AG10803 (cell line): ENCODE measurements around the gene SIX2.
"Not testable (repeated sequence)": the region's sequence is repeated elsewhere in the genome, so short reads cannot be mapped to it uniquely, and the experiment has no call there.

Experiments
- DNase-seq: peaks from one replicate; pipeline ENCODE4 v3.0.0; 2010; ENCODE audit warnings: low read depth
- H3K4me3 ChIP-seq: 2 replicates; pipeline ENCODE4 v1.5.1; 2011; ENCODE audit warnings: mild to moderate bottlenecking, low read length, control low read depth
- TF ChIP-seq, protein P1 (sequence below): conservative IDR thresholded peaks from 2 replicates; pipeline ENCODE4 v1.5.1; 2011; ENCODE audit warnings: mild to moderate bottlenecking, low read length, control low read depth, inconsistent platforms

The SIX2 gene

GRCh38 chr2:45046786-45047185, 37.5 kb upstream of the SIX2 start:
- no peak overlapping the region for H3K4me3 ChIP-seq

GRCh38 chr2:45045706-45046105, 36.5 kb upstream of the SIX2 start:
- DNase-seq, result no peak
- TF ChIP-seq, protein P1, sequence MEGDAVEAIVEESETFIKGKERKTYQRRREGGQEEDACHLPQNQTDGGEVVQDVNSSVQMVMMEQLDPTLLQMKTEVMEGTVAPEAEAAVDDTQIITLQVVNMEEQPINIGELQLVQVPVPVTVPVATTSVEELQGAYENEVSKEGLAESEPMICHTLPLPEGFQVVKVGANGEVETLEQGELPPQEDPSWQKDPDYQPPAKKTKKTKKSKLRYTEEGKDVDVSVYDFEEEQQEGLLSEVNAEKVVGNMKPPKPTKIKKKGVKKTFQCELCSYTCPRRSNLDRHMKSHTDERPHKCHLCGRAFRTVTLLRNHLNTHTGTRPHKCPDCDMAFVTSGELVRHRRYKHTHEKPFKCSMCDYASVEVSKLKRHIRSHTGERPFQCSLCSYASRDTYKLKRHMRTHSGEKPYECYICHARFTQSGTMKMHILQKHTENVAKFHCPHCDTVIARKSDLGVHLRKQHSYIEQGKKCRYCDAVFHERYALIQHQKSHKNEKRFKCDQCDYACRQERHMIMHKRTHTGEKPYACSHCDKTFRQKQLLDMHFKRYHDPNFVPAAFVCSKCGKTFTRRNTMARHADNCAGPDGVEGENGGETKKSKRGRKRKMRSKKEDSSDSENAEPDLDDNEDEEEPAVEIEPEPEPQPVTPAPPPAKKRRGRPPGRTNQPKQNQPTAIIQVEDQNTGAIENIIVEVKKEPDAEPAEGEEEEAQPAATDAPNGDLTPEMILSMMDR, result no peak

More at GRCh38 chr2:45046786-45047185, 37.5 kb upstream of the SIX2 start:
- TF ChIP-seq, protein P1, result no peak
- peak; percentile 44 for DNase-seq

GRCh38 chr2:45044916-45045315, 35.7 kb upstream of the SIX2 start:
- DNase-seq, result no peak
- TF ChIP-seq, protein P1, result no peak
- no peak overlapping the region for H3K4me3 ChIP-seq

More at GRCh38 chr2:45045706-45046105, 36.5 kb upstream of the SIX2 start:
- no peak overlapping the region for H3K4me3 ChIP-seq

DNA sequence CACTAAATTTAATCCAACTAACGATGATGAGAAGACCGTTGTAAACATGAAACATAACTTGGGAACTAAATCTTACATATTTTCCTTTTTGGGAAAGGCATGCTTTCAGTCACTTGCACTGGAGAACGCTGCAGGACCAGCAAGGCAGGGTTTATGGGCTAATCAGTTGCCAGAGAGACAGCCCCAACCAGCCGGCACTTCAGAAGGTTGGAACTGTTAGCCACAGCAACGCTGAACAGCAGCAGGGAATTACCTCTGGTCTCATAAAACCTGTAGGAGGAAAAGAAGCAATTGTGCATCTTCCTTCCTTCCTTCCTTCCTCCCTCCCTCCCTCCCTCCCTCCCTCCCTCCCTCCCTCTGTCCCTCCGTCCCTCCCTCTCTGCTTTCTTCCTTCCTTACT, 33.9 kb upstream of the SIX2 start:
- no peak for DNase-seq
- no peak overlapping the region for H3K4me3 ChIP-seq
- TF ChIP-seq, protein P1, result no peak

- TF ChIP-seq, protein P1, result no peak
- H3K4me3 ChIP-seq, result no peak overlapping the region
- no peak for DNase-seq
Observed at GRCh38 chr2:45042401-45042800, 33.1 kb upstream of the SIX2 start.

DNA sequence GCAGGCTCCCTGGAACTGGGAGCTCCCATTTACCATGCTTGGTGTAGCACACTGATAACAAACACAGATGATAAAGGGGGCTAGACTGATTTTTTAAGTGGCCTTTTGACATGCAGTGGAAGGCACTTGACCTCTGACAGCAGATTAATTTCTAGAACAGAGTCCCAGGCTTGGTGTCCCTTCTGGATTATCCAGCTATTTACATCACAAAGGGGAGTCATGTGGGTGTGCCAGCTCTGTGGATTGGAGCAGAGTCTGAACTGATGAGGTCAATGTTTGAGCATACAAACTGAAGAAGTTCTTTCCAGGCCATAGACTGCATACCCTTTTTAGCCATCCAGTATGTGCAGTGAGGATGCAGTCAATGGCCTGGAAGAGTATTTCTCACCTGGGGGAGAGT, 31.5 kb upstream of the SIX2 start:
- DNase-seq, result no peak
- TF ChIP-seq, protein P1, result no peak
- H3K4me3 ChIP-seq, result no peak overlapping the region

GRCh38 chr2:45039804-45040203, 30.6 kb upstream of the SIX2 start:
- H3K4me3 ChIP-seq, result not testable (repeated sequence)

GRCh38 chr2:45038861-45039260, 29.6 kb upstream of the SIX2 start:
- DNase-seq, H3K4me3 ChIP-seq: not testable (repeated sequence)

More at GRCh38 chr2:45039804-45040203, 30.6 kb upstream of the SIX2 start:
- DNase-seq, result not testable (repeated sequence)
